GM12878 (cell line): Measurements from ENCODE around the gene ABCF1. TPM values are rescaled to one million over a fixed set of nuclear protein-coding genes. Genes with fewer than 3 reads are reported as not detected.

ENCODE experiments used
- ATAC-seq: fragments of 200-7000 bp; cut with Tn5 transposase; 3 replicates; pipeline ENCODE4 v1.9.1; 2020; ENCODE audit warnings: mild to moderate bottlenecking, moderate library complexity
- BruUV-seq: library from RNA; stranded (reverse); fragments of 400-500 nt; replicated peaks from 2 replicates; lab custom pipeline; 2021; lab: Mats Ljungman, UMichigan
- CTCF ChIA-PET: fragments of 300-600 bp; sonication (Branson Sonifier 250); formaldehyde crosslinking; extraction: SDS; loops from one replicate; lab custom pipeline; 2021; ENCODE audit warnings: inconsistent platforms; lab: Yijun Ruan, JAX
- POLR2A ChIA-PET: fragments of 350-600 bp; formaldehyde crosslinking; extraction: SDS; loops from one replicate; lab custom pipeline; 2021; ENCODE audit warnings: inconsistent platforms; lab: Charles Lee
- RAD21 ChIA-PET: fragments of 300-600 bp; sonication (Branson Sonifier 250); formaldehyde crosslinking; loops from one replicate; lab custom pipeline; 2023; ENCODE audit warnings: antibody characterized with exemption; ENCODE audit not compliant: unreplicated experiment; lab: Charles Lee
- SMC1A ChIA-PET: fragments of 300-600 bp; sonication (Branson Sonifier 250); formaldehyde crosslinking; loops from one replicate; lab custom pipeline; 2023; ENCODE audit not compliant: unreplicated experiment, uncharacterized antibody; lab: Charles Lee
- DNase-seq: peaks from one replicate; pipeline ENCODE4 v3.0.0-alpha.2; 2011; ENCODE audit warnings: low read depth, low spot score
- FAIRE-seq: peaks from 3 replicates; lab custom pipeline; 2011; peaks lifted over from hg19 to GRCh38; lab: Jason Lieb, UNC
- H2AFZ ChIP-seq: 2 replicates; pipeline ENCODE4 v1.6.0; 2011; ENCODE audit warnings: low read depth, low read length, control low read depth; ENCODE audit not compliant: control insufficient read depth
- H3K27ac ChIP-seq: 2 replicates; pipeline ENCODE4 v1.5.1; 2011; ENCODE audit warnings: control low read depth; ENCODE audit not compliant: control insufficient read depth, insufficient read depth
- H3K27me3 ChIP-seq, 2 experiments: replicated peaks in 1 of 2; 2 replicates each; pipeline versions ENCODE4 v1.6.0 to v1.6.1; 2011; ENCODE audit warnings: low read length in 1 of 2; ENCODE audit not compliant: control insufficient read depth in 2 of 2, insufficient read depth in 2 of 2
- H3K36me3 ChIP-seq, 2 experiments: 2 replicates each; pipeline ENCODE4 v1.5.1; 2011; ENCODE audit warnings: low read length in 1 of 2; ENCODE audit not compliant: control insufficient read depth in 2 of 2, insufficient read depth in 2 of 2
- H3K4me1 ChIP-seq: 2 replicates; pipeline ENCODE4 v1.6.1; 2011; ENCODE audit warnings: mild to moderate bottlenecking, low read length, moderate library complexity, mixed read lengths; ENCODE audit not compliant: control insufficient read depth, insufficient read depth
- H3K4me2 ChIP-seq: 2 replicates; pipeline ENCODE4 v1.6.0; 2011; ENCODE audit warnings: control low read depth; ENCODE audit not compliant: control insufficient read depth, insufficient read depth
- H3K4me3 ChIP-seq: fragments of 200-600 bp; sonication (generic); 2 replicates; pipeline ENCODE4 v1.5.1; 2016
- H3K79me2 ChIP-seq: 2 replicates; pipeline ENCODE4 v1.6.0; 2011; ENCODE audit warnings: low read length; ENCODE audit not compliant: control insufficient read depth, insufficient read depth
- H3K9ac ChIP-seq: 2 replicates; pipeline ENCODE4 v1.8.0; 2011; ENCODE audit warnings: low read length, control low read depth, mixed read lengths; ENCODE audit not compliant: control insufficient read depth, insufficient read depth
- H3K9me3 ChIP-seq: replicated peaks from 3 replicates; pipeline ENCODE4 v1.5.1; 2011; ENCODE audit warnings: mild to moderate bottlenecking, low read length; ENCODE audit not compliant: control insufficient read depth, insufficient read depth
- H4K20me1 ChIP-seq: 2 replicates; pipeline ENCODE4 v1.6.0; 2011; ENCODE audit not compliant: control insufficient read depth, insufficient read depth
- CEBPB ChIP-seq, 2 experiments: fragments of 150-350 bp in 1 of 2; IDR thresholded peaks; 2 replicates each; pipeline ENCODE4 v1.6.1; 2012 to 2014; ENCODE audit warnings: low read depth in 2 of 2, low read length in 2 of 2, borderline replicate concordance in 1 of 2, inconsistent platforms in 1 of 2
- HCFC1 ChIP-seq: fragments of 150-350 bp; IDR thresholded peaks from 2 replicates; pipeline ENCODE4 v1.6.1; 2014; ENCODE audit warnings: low read length
- MTA2 ChIP-seq: fragments of 450-650 bp; IDR thresholded peaks from 2 replicates; pipeline ENCODE4 v1.6.1; 2016; ENCODE audit warnings: low read depth, mild to moderate bottlenecking, moderate library complexity
- PAX5 ChIP-seq: IDR thresholded peaks from 2 replicates; pipeline ENCODE4 v1.6.1; 2011; ENCODE audit warnings: low read depth, low read length, borderline replicate concordance
- POLR2A ChIP-seq: IDR thresholded peaks from 2 replicates; pipeline ENCODE4 v1.6.1; 2011; ENCODE audit warnings: low read depth, mild to moderate bottlenecking, low read length
- POLR2AphosphoS2 ChIP-seq: IDR thresholded peaks from 2 replicates; pipeline ENCODE4 v1.6.1; 2011; ENCODE audit warnings: low read depth, mild to moderate bottlenecking, low read length, improper control_type of control experiment, moderate library complexity
- POLR2AphosphoS5 ChIP-seq: IDR thresholded peaks from 2 replicates; pipeline ENCODE4 v1.6.1; 2011; ENCODE audit warnings: mild to moderate bottlenecking, low read length, inconsistent platforms
- SREBF2 ChIP-seq: IDR thresholded peaks from 2 replicates; pipeline ENCODE4 v1.6.1; 2012; ENCODE audit warnings: mild to moderate bottlenecking, low read length
- SRF ChIP-seq, 2 experiments: IDR thresholded peaks; 2 replicates each; pipeline ENCODE4 v1.6.1; 2011; ENCODE audit warnings: low read depth in 2 of 2, low read length in 2 of 2, mild to moderate bottlenecking in 1 of 2, moderate library complexity in 1 of 2
- ZBED1 ChIP-seq: IDR thresholded peaks from 2 replicates; pipeline ENCODE4 v1.6.1; 2016; ENCODE audit warnings: borderline replicate concordance
- ZNF274 ChIP-seq: IDR thresholded peaks from one replicate; pipeline ENCODE4 v1.8.0; 2011; ENCODE audit not compliant: insufficient read length, insufficient read depth
- WGBS: methylation state at CpG from one replicate; pipeline ENCODE4 v1.1.6; 2016; ENCODE audit warnings: low lambda C conversion rate; ENCODE audit not compliant: insufficient replicate concordance, insufficient coverage; ENCODE audit errors: missing lambda C conversion rate; 5-methylcytosine and 5-hydroxymethylcytosine counted together
- in situ Hi-C: fragments of 300-500 bp; cut with MboI; formaldehyde crosslinking; loops from 9 replicates; pipeline ENCODE4 v1.14.3; 2018; ENCODE audit warnings: mixed read lengths
- intact Hi-C: fragments of 100-400 bp; cut with micrococcal nuclease; formaldehyde crosslinking; loops from one replicate; pipeline ENCODE4 v1.14.2; 2022; ENCODE audit not compliant: unreplicated experiment
- polyA plus RNA-seq, 11 experiments: library from polyadenylated mRNA; depleted of rRNA in 4 of 11; unstranded in 6 of 11; stranded (reverse) in 5 of 11; fragments of >200 nt; fragmentation: Nextera tagmentation in 4 of 11; fragmentation: Illumina TruSeq in 1 of 11; extraction: Ambion mirVana in 4 of 11; extraction: Trizol in 1 of 11; gene quantifications; 1 replicate in 1 of 11; 2 replicates in 10 of 11; pipeline versions ENCODE4 v1.2.1 to v1.2.3, GENCODE V29; 2011 to 2016; ENCODE audit warnings: inconsistent platforms in 2 of 11, missing spikeins in 2 of 11, low read depth in 1 of 11
- total RNA-seq, 4 experiments: library from RNA; depleted of rRNA in 3 of 4; stranded (reverse); fragments of >200 nt in 3 of 4; fragmentation: Illumina TruSeq in 1 of 4; extraction: Trizol in 1 of 4; gene quantifications; 2 replicates each; pipeline versions ENCODE4 v1.2.1 to v1.2.3, GENCODE V29; 2013 to 2021
- TF ChIP-seq, protein P1 (sequence below): fragments of 450-650 bp; formaldehyde crosslinking; IDR thresholded peaks from 2 replicates; pipeline ENCODE4 v1.4.0; 2022; ENCODE audit warnings: mild to moderate bottlenecking, moderate library complexity

Gene ABCF1
- total and polyA plus RNA-seq, 10 of the 15 experiments (the other 5 are each of a cell fraction or from before 2014, with no cell fraction given): 21.3 to 79.6 (median 55.9) TPM

DNA sequence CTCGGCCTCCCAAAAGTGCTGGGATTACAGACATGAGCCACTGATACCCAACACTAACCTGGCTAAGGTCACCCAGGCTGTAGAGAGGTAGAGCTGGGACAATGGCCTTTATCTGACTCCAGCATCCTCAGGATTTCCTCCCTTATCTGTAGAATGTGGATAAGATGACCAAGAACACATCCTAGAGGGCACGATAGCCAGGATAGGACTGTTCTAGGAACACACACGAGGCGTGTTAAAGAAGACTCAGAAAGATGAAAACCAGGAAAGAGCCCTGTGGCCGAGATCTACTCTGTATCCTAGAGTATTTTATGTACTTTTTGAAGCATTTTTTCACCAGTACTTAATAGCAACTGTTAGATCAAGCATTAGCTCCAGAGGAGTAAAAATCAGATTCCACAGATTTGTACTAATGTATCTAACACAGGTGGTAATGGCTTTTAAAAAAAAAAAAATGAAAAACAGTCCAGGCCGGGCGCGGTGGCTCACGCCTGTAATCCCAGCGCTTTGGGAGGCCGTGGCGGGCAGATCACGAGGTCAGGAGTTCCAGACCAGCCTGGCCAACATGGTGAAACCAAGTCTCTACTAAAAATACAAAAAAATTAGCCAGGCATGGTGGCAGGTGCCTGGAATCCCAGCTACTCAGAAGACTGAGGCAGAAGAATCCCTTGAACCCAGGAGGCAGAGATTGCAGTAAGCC lies 28.5 kb downstream of the ABCF1 start:
- peaks cover 16 to 28% of the 10 kb centered on the region in 2 experiments; a peak in 3 of 4 replicates for H3K36me3 ChIP-seq
- H3K4me1 ChIP-seq: no peaks in the 10 kb centered on the region; the same call in 1 of the 2 replicates
- WGBS: 90% methylated on average over 13 of the region's 13 CpGs
- POLR2A ChIA-PET: interaction anchor here (0.6 to 2.5 kb wide), 5 partner anchors 11 to 674 kb away, joined by 4 to 10 read pairs (median 7); no protein-coding TSS in a partner anchor
- FAIRE-seq: no peak
- no peak overlapping the region for H3K27ac ChIP-seq
- H3K9me3 ChIP-seq: no peaks in the 10 kb centered on the region
- CTCF ChIA-PET: interaction anchor here (1.0 to 10.3 kb wide), 7 partner anchors 8 to 147 kb away, joined by 3 to 188 read pairs (median 6); no protein-coding TSS in a partner anchor
- SMC1A ChIA-PET: interaction anchor here (1.2 to 3.5 kb wide), 3 partner anchors 11 to 131 kb away, joined by 3 to 16 read pairs (median 3); no protein-coding TSS in a partner anchor
- no peaks in the 10 kb centered on the region for H3K79me2 ChIP-seq
- no TSS peak for BruUV-seq
- no peak overlapping the region for H3K4me2 ChIP-seq
- no peak overlapping the region for H3K4me3 ChIP-seq
- H2AFZ ChIP-seq: no peak overlapping the region
- intact Hi-C loops: no loop called here
- no peak for ATAC-seq
- DNase-seq: no peak
- H3K27me3 ChIP-seq: no peaks in the 10 kb centered on the region
- no peak for TF ChIP-seq CEBPB (IDR thresholded peaks at IDR 0.05; ENCODE audit: borderline replicate concordance in 1 of 2, low read depth in 2 of 2, low read length in 2 of 2)
- 0 out of 2 replicates have a peak, but pooled peaks have one; percentile 37 for TF ChIP-seq POLR2AphosphoS2
- TF ChIP-seq, all 136 proteins: peak for 1
- in situ Hi-C loops: loop anchor here (5.0 kb wide), 1 partner anchor 117 kb away; no protein-coding TSS in a partner anchor
- H4K20me1 ChIP-seq: peaks cover 3% of the 10 kb centered on the region; the same call in 1 of the 2 replicates
- RAD21 ChIA-PET: interaction anchor here (0.7 to 1.6 kb wide), 4 partner anchors 11 to 231 kb away, joined by 3 read pairs; partner anchors contain the start of gene ABCF1
- no peak overlapping the region for H3K9ac ChIP-seq

DNA sequence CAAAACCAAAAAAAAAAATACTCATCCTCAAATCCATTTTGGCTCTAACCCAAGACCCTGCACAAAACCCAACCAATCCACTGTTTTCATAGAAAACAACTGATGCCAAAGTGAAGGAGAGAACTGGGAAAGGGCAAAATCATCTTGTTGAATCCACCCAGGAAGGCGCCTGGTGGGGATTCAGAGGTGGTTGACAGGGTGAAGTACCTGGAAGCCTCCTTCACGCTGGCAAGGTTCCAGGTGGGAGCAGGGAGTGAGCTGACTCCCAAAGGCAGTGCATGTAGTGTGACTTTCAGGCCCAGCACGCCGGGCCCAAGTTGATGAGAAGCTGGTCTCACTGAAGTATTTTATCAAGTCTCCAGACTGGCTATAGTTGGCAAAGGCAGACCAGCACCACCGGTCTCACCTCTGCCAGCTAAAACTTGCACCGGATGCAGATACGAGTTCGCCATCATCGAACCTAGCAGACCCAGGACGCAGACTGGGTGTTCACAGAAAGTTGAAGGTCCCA lies 29.3 kb downstream of the ABCF1 start:
- Histone ChIP-seq H3K9me3 (no peaks in the 10 kb centered on the region), H4K20me1 (peaks cover 3% of the 10 kb centered on the region; the same call in 1 of the 2 replicates), H3K4me1 (no peaks in the 10 kb centered on the region; the same call in 1 of the 2 replicates), H3K4me2 (no peak overlapping the region), H3K79me2 (no peaks in the 10 kb centered on the region), H3K4me3 (no peak overlapping the region), H3K27me3 (no peaks in the 10 kb centered on the region), H2AFZ (no peak overlapping the region), H3K9ac (no peak overlapping the region), H3K27ac (no peak overlapping the region), H3K36me3 (peaks cover 20 to 31% of the 10 kb centered on the region in 2 experiments; a peak in 3 of 4 replicates)
- CTCF ChIA-PET: interaction anchor here (0.6 to 10.3 kb wide), 6 partner anchors 9 to 924 kb away, joined by 3 to 188 read pairs (median 6); no protein-coding TSS in a partner anchor
- POLR2A ChIA-PET: interaction anchor here (0.6 to 2.5 kb wide), 3 partner anchors 12 to 674 kb away, joined by 6 to 10 read pairs (median 9); no protein-coding TSS in a partner anchor
- in situ Hi-C loops (no loop called here), intact Hi-C loops (no loop called here)
- TSS peak; percentile 19 for BruUV-seq
- SMC1A ChIA-PET: interaction anchor here (0.8 to 3.5 kb wide), 6 partner anchors 10 to 284 kb away, joined by 3 to 16 read pairs (median 4); partner anchors contain the start of gene DDR1
- FAIRE-seq (no peak), ATAC-seq (no peak), DNase-seq (no peak)
- RAD21 ChIA-PET: interaction anchor here (0.9 kb wide), 2 partner anchors 10 to 118 kb away, joined by 3 read pairs; no protein-coding TSS in a partner anchor
- WGBS: 87% methylated on average over 10 of the region's 10 CpGs
- peak; percentile 47; the same call in 1 of the 2 replicates for TF ChIP-seq POLR2A
- no peak for TF ChIP-seq ZNF274
- no peak for TF ChIP-seq SRF (IDR thresholded peaks at IDR 0.05; ENCODE audit: low read depth in 2 of 2, low read length in 2 of 2)
- no peak for TF ChIP-seq SREBF2
- TF ChIP-seq POLR2AphosphoS5: 0 out of 2 replicates have a peak, but pooled peaks have one; percentile 9
- TF ChIP-seq MTA2: no peak
- no peak for TF ChIP-seq HCFC1
- TF ChIP-seq, protein P1, sequence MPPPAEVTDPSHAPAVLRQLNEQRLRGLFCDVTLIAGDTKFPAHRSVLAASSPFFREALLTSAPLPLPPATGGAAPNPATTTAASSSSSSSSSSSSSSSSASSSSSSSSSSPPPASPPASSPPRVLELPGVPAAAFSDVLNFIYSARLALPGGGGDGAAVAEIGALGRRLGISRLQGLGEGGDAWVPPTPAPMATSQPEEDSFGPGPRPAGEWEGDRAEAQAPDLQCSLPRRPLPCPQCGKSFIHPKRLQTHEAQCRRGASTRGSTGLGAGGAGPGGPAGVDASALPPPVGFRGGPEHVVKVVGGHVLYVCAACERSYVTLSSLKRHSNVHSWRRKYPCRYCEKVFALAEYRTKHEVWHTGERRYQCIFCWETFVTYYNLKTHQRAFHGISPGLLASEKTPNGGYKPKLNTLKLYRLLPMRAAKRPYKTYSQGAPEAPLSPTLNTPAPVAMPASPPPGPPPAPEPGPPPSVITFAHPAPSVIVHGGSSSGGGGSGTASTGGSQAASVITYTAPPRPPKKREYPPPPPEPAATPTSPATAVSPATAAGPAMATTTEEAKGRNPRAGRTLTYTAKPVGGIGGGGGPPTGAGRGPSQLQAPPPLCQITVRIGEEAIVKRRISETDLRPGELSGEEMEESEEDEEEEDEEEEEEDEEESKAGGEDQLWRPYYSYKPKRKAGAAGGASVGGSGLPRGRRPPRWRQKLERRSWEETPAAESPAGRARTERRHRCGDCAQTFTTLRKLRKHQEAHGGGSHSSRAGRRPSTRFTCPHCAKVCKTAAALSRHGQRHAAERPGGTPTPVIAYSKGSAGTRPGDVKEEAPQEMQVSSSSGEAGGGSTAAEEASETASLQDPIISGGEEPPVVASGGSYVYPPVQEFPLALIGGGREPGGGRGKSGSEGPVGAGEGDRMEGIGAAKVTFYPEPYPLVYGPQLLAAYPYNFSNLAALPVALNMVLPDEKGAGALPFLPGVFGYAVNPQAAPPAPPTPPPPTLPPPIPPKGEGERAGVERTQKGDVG (CRISPR knock-in tag): no peak
- TF ChIP-seq PAX5: no peak
- no peak for TF ChIP-seq ZBED1
- TF ChIP-seq POLR2AphosphoS2: no peak
